IMR-90 (cell line): ENCODE data around the gene GAS6. TPM values are rescaled to one million over a fixed set of nuclear protein-coding genes. Genes with fewer than 3 reads are reported as not detected.

Source experiments
- ATAC-seq: fragments of 200-7000 bp; cut with Tn5 transposase; 2 replicates; pipeline ENCODE4 v1.9.1; 2020; ENCODE audit warnings: low read depth, mild to moderate bottlenecking, moderate library complexity
- BruUV-seq: library from RNA; stranded (reverse); fragments of 400-500 nt; replicated peaks from 2 replicates; lab custom pipeline; 2021; lab: Mats Ljungman, UMichigan
- CTCF ChIA-PET: fragments of 300-600 bp; formaldehyde crosslinking; extraction: SDS; loops from one replicate; lab custom pipeline; 2021; ENCODE audit warnings: antibody characterized with exemption; lab: Yijun Ruan, JAX
- POLR2A ChIA-PET: fragments of 300-600 bp; sonication (Branson Sonifier 250); formaldehyde crosslinking; loops from one replicate; lab custom pipeline; 2022; ENCODE audit warnings: antibody characterized with exemption; ENCODE audit not compliant: unreplicated experiment; lab: Charles Lee
- DNase-seq: peaks from one replicate; pipeline ENCODE4 v3.0.0; 2013
- H2AFZ ChIP-seq: replicated peaks from 2 replicates; pipeline ENCODE3; 2013; ENCODE audit warnings: low read length, mild to moderate bottlenecking; ENCODE audit not compliant: poor library complexity
- H2AK5ac ChIP-seq: 2 replicates; pipeline ENCODE4 v1.6.1; 2013; ENCODE audit warnings: low read depth, low read length, inconsistent platforms
- H2AK9ac ChIP-seq: replicated peaks from 2 replicates; pipeline ENCODE3; 2013; ENCODE audit warnings: mild to moderate bottlenecking, low read depth, low read length, moderate library complexity; ENCODE audit not compliant: poor library complexity
- H2BK120ac ChIP-seq: 2 replicates; pipeline ENCODE4 v1.6.1; 2013; ENCODE audit warnings: low read depth, low read length, inconsistent platforms
- H2BK15ac ChIP-seq: 3 replicates; pipeline ENCODE4 v1.6.1; 2013; ENCODE audit warnings: low read depth, low read length, inconsistent platforms
- H2BK20ac ChIP-seq: 2 replicates; pipeline ENCODE4 v1.6.1; 2013; ENCODE audit warnings: low read depth, mild to moderate bottlenecking, inconsistent platforms, low read length, moderate library complexity
- H2BK5ac ChIP-seq: 2 replicates; pipeline ENCODE4 v1.6.1; 2013; ENCODE audit warnings: mild to moderate bottlenecking, low read depth, low read length, inconsistent platforms; ENCODE audit not compliant: poor library complexity, severe bottlenecking
- H3K14ac ChIP-seq: replicated peaks from 2 replicates; pipeline ENCODE4 v1.6.1; 2013; ENCODE audit warnings: low read depth, low read length, inconsistent platforms
- H3K18ac ChIP-seq: 2 replicates; pipeline ENCODE4 v1.6.1; 2013; ENCODE audit warnings: low read depth, low read length, control low read depth
- H3K23ac ChIP-seq: 2 replicates; pipeline ENCODE4 v1.6.1; 2013; ENCODE audit warnings: low read depth, low read length, inconsistent platforms
- H3K27ac ChIP-seq: 2 replicates; pipeline ENCODE4 v1.5.1; 2013; ENCODE audit warnings: mild to moderate bottlenecking, control low read depth, low read length; ENCODE audit not compliant: insufficient read depth
- H3K27me3 ChIP-seq: 2 replicates; pipeline ENCODE4 v1.6.1; 2013; ENCODE audit warnings: low read length; ENCODE audit not compliant: control insufficient read depth, insufficient read depth
- H3K36me3 ChIP-seq: 2 replicates; pipeline ENCODE4 v1.6.1; 2013; ENCODE audit warnings: low read length, mixed read lengths; ENCODE audit not compliant: control insufficient read depth, insufficient read depth
- H3K4ac ChIP-seq: 2 replicates; pipeline ENCODE4 v1.6.1; 2013; ENCODE audit warnings: low read depth, low read length, inconsistent platforms
- H3K4me1 ChIP-seq: 2 replicates; pipeline ENCODE4 v1.6.1; 2013; ENCODE audit warnings: low read length, mixed read lengths; ENCODE audit not compliant: control insufficient read depth, insufficient read depth
- H3K4me2 ChIP-seq: 2 replicates; pipeline ENCODE4 v1.6.1; 2013; ENCODE audit warnings: low read depth, mild to moderate bottlenecking, control low read depth, low read length, moderate library complexity
- H3K4me3 ChIP-seq: 2 replicates; pipeline ENCODE4 v1.5.1; 2013; ENCODE audit warnings: low read depth, mild to moderate bottlenecking, control low read depth, low read length, moderate library complexity; ENCODE audit not compliant: insufficient read depth
- H3K56ac ChIP-seq: 2 replicates; pipeline ENCODE4 v1.6.1; 2013; ENCODE audit warnings: low read length, inconsistent platforms; ENCODE audit not compliant: insufficient read depth; ENCODE audit errors: extremely low read depth
- H3K79me1 ChIP-seq, 2 experiments: 2 replicates each; pipeline ENCODE4 v1.6.1; 2013; ENCODE audit warnings: low read length in 2 of 2, inconsistent platforms in 1 of 2, low read depth in 1 of 2
- H3K9ac ChIP-seq: 2 replicates; pipeline ENCODE4 v1.6.1; 2013; ENCODE audit warnings: low read depth, low read length, control low read depth
- H3K9me1 ChIP-seq: 2 replicates; pipeline ENCODE4 v1.6.1; 2013; ENCODE audit warnings: low read length, inconsistent platforms; ENCODE audit not compliant: insufficient read depth
- H3K9me3 ChIP-seq: 2 replicates; pipeline ENCODE4 v1.6.1; 2013; ENCODE audit warnings: low read length; ENCODE audit not compliant: control insufficient read depth, insufficient read depth
- H4K20me1 ChIP-seq: 2 replicates; pipeline ENCODE4 v1.6.1; 2013; ENCODE audit warnings: low read length, inconsistent platforms; ENCODE audit not compliant: insufficient read depth
- H4K5ac ChIP-seq: 2 replicates; pipeline ENCODE4 v1.6.1; 2013; ENCODE audit warnings: mild to moderate bottlenecking, low read depth, low read length, control low read depth
- H4K8ac ChIP-seq, 2 experiments: 2 replicates each; pipeline ENCODE4 v1.6.1; 2013; ENCODE audit warnings: low read depth in 2 of 2, low read length in 2 of 2, control low read depth in 1 of 2, inconsistent platforms in 1 of 2
- H4K91ac ChIP-seq: 2 replicates; pipeline ENCODE4 v1.6.1; 2013; ENCODE audit warnings: low read depth, low read length, inconsistent platforms; ENCODE audit not compliant: insufficient read depth
- CEBPB ChIP-seq: IDR thresholded peaks from 2 replicates; pipeline ENCODE4 v1.6.1; 2012; ENCODE audit warnings: low read depth, low read length, improper control_type of control experiment
- CTCF ChIP-seq: conservative IDR thresholded peaks from 2 replicates; pipeline ENCODE4 v1.5.1; 2012; ENCODE audit warnings: mild to moderate bottlenecking, low read depth, low read length, improper control_type of control experiment
- MAZ ChIP-seq: IDR thresholded peaks from 2 replicates; pipeline ENCODE4 v1.6.1; 2012; ENCODE audit warnings: low read depth, mild to moderate bottlenecking, low read length, improper control_type of control experiment, moderate library complexity, borderline replicate concordance
- MXI1 ChIP-seq: IDR thresholded peaks from 2 replicates; pipeline ENCODE4 v1.6.1; 2012; ENCODE audit warnings: low read depth, mild to moderate bottlenecking, low read length, moderate library complexity, borderline replicate concordance
- POLR2A ChIP-seq: IDR thresholded peaks from 2 replicates; pipeline ENCODE4 v1.6.1; 2012; ENCODE audit warnings: mild to moderate bottlenecking, low read depth, low read length
- WGBS, 2 experiments: methylation state at CpG; one replicate each; pipeline versions ENCODE4 v1.1.5 to v1.1.7; 2013; ENCODE audit warnings: missing lambda C conversion rate in 2 of 2; ENCODE audit not compliant: insufficient read length in 1 of 2; ENCODE audit errors: extremely low coverage in 2 of 2; 5-methylcytosine and 5-hydroxymethylcytosine counted together
- dilution Hi-C: fragments of 300-500 bp; cut with HindIII; formaldehyde crosslinking; loops from one replicate; pipeline ENCODE4 v1.14.3; 2018; ENCODE audit warnings: low sequenced_read_pairs; ENCODE audit not compliant: unreplicated experiment
- in situ Hi-C: fragments of 300-500 bp; cut with MboI; formaldehyde crosslinking; loops from 3 replicates; pipeline ENCODE4 v1.14.3; 2019; ENCODE audit warnings: low sequenced_read_pairs, inconsistent platforms, mixed read lengths
- intact Hi-C: fragments of 100-400 bp; cut with micrococcal nuclease; formaldehyde crosslinking; loops from 2 replicates; pipeline ENCODE4 v1.10.0; 2022
- polyA plus RNA-seq, 3 experiments: library from polyadenylated mRNA; depleted of rRNA; stranded (reverse); fragments of >200 nt; gene quantifications; 2 replicates each; pipeline ENCODE4 v1.2.3, GENCODE V29; 2012; ENCODE audit warnings: low replicate concordance in 1 of 3
- total RNA-seq: library from RNA; depleted of rRNA; stranded (reverse); fragments of >200 nt; gene quantifications from 2 replicates; pipeline ENCODE4 v1.2.3, GENCODE V29; 2012

The GAS6 gene
- total and polyA plus RNA-seq, 2 of the 4 experiments (the other 2 are of a cell fraction), result 220 to 823 TPM

- peaks cover 7% of the 10 kb centered on the region for H3K9me1 ChIP-seq
- BruUV-seq, result no TSS peak
- ChIA-PET POLR2A (no interaction called here), CTCF (interaction anchor here (0.6 kb wide), 1 partner anchor 164 kb away, joined by 3 read pairs; no protein-coding TSS in a partner anchor)
- peaks cover 0 to 5% of the 10 kb centered on the region in 2 experiments; a peak in 1 of 4 replicates for H3K79me1 ChIP-seq
- no peak overlapping the region for H2BK5ac ChIP-seq
- no CpG with 5 or more reads among the region's 2 CpGs for WGBS, 2 experiments
- H3K18ac ChIP-seq, result no peak overlapping the region
- peaks cover 7% of the 10 kb centered on the region; the same call in 1 of the 2 replicates for H4K20me1 ChIP-seq
- no peak overlapping the region for H3K4me3 ChIP-seq
- no peak overlapping the region for H2BK120ac ChIP-seq
- H3K4me1 ChIP-seq, result peaks cover 3% of the 10 kb centered on the region; the same call in 1 of the 2 replicates
- H4K5ac ChIP-seq, result no peak overlapping the region
- no peak overlapping the region for H2AK5ac ChIP-seq
- no peak overlapping the region for H3K14ac ChIP-seq
- no peak overlapping the region for H2AFZ ChIP-seq
- H3K4me2 ChIP-seq, result no peak overlapping the region
- no peak overlapping the region for H3K23ac ChIP-seq
- dilution Hi-C loops, result no loop called here
- H4K8ac ChIP-seq, result no peak overlapping the region
- no peak overlapping the region for H2BK20ac ChIP-seq
- no peak for TF ChIP-seq CEBPB
- 0 out of 2 replicates have a peak, but pooled peaks have one; percentile 6 for TF ChIP-seq CTCF
- TF ChIP-seq MAZ, result no peak
- TF ChIP-seq POLR2A, result no peak
- no peak for TF ChIP-seq MXI1
- H4K91ac ChIP-seq, result no peak overlapping the region
- H3K56ac ChIP-seq, result no peak overlapping the region
- H2AK9ac ChIP-seq, result no peak overlapping the region
- no peaks in the 10 kb centered on the region for H3K36me3 ChIP-seq
- no peak overlapping the region for H3K27ac ChIP-seq
- intact Hi-C loops, result no loop called here
- H3K27me3 ChIP-seq, result peaks cover 20% of the 10 kb centered on the region
- DNase-seq (no peak), ATAC-seq (no peak)
- in situ Hi-C loops, result no loop called here
- no peak overlapping the region for H3K9ac ChIP-seq
- H3K9me3 ChIP-seq, result peaks cover 7% of the 10 kb centered on the region
- H3K4ac ChIP-seq, result no peak overlapping the region
- no peak overlapping the region for H2BK15ac ChIP-seq
Measured at GRCh38 chr13:113781571-113781970, 82.3 kb downstream of the GAS6 start.
